Smooth muscle cell (in vitro differentiated cells): ENCODE results near the gene SLC9A8. TPM values are rescaled to one million over a fixed set of nuclear protein-coding genes. Genes with fewer than 3 reads are reported as not detected.

Experiments used
- DNase-seq: peaks from one replicate; lab custom pipeline; 2025; ENCODE audit not compliant: unreplicated experiment; lab: John Stamatoyannopoulos, UW
- H2AFZ ChIP-seq: fragments of 200-600 bp; sonication (generic); 2 replicates; pipeline ENCODE4 v1.6.0; 2016; ENCODE audit warnings: antibody characterized with exemption, low read depth, mild to moderate bottlenecking
- H3F3A ChIP-seq: fragments of 200-600 bp; sonication (generic); 2 replicates; pipeline ENCODE4 v1.6.0; 2017; ENCODE audit warnings: antibody characterized with exemption, low read depth
- H3K27ac ChIP-seq: fragments of 200-600 bp; sonication (generic); 2 replicates; pipeline ENCODE4 v1.5.1; 2016; ENCODE audit warnings: low read depth, mild to moderate bottlenecking
- H3K27me3 ChIP-seq: fragments of 200-600 bp; sonication (generic); 2 replicates; pipeline ENCODE4 v1.6.1; 2016; ENCODE audit warnings: low read depth, mild to moderate bottlenecking
- H3K36me3 ChIP-seq: fragments of 200-600 bp; sonication (generic); 2 replicates; pipeline ENCODE4 v1.5.1; 2016; ENCODE audit warnings: low read depth
- H3K4me1 ChIP-seq: fragments of 200-600 bp; sonication (generic); 2 replicates; pipeline ENCODE4 v1.5.1; 2016; ENCODE audit warnings: low read depth
- H3K4me2 ChIP-seq: fragments of 200-600 bp; sonication (generic); 2 replicates; pipeline ENCODE4 v1.6.0; 2016; ENCODE audit warnings: mild to moderate bottlenecking
- H3K4me3 ChIP-seq: fragments of 200-600 bp; sonication (generic); 2 replicates; pipeline ENCODE4 v1.5.1; 2016; ENCODE audit warnings: mild to moderate bottlenecking
- H3K79me2 ChIP-seq: fragments of 200-600 bp; sonication (generic); 2 replicates; pipeline ENCODE4 v1.6.0; 2016; ENCODE audit warnings: low read depth, mild to moderate bottlenecking
- H3K9ac ChIP-seq: fragments of 200-600 bp; sonication (generic); 2 replicates; pipeline ENCODE4 v1.6.0; 2016; ENCODE audit warnings: low read depth
- H3K9me3 ChIP-seq: fragments of 200-600 bp; sonication (generic); replicated peaks from 2 replicates; pipeline ENCODE4 v1.5.1; 2016; ENCODE audit warnings: low read depth
- H4K20me1 ChIP-seq: fragments of 200-600 bp; sonication (generic); 2 replicates; pipeline ENCODE4 v1.6.0; 2016; ENCODE audit warnings: low read depth
- CTCF ChIP-seq: fragments of 200-600 bp; sonication (generic); IDR thresholded peaks from 2 replicates; pipeline ENCODE4 v1.5.1; 2017; ENCODE audit warnings: borderline replicate concordance, mild to moderate bottlenecking, antibody characterized with exemption; ENCODE audit not compliant: insufficient read depth, poor library complexity, severe bottlenecking
- WGBS: methylation state at CpG from one replicate; pipeline ENCODE4 v1.1.7; 2016; ENCODE audit warnings: low lambda C conversion rate; 5-methylcytosine and 5-hydroxymethylcytosine counted together
- polyA plus RNA-seq: library from polyadenylated mRNA; unstranded; fragments of >200 nt; fragmentation: Nextera tagmentation; extraction: Ambion mirVana; gene quantifications from 2 replicates; pipeline ENCODE4 v1.2.1, GENCODE V29; 2016
- total RNA-seq: library from RNA; depleted of rRNA; stranded (reverse); fragments of >200 nt; gene quantifications from 2 replicates; pipeline ENCODE4 v1.2.3, GENCODE V29; 2014

The SLC9A8 gene
- total and polyA plus RNA-seq, 2 experiments from 2014 or later, result 2.2 to 4.5 TPM

DNA sequence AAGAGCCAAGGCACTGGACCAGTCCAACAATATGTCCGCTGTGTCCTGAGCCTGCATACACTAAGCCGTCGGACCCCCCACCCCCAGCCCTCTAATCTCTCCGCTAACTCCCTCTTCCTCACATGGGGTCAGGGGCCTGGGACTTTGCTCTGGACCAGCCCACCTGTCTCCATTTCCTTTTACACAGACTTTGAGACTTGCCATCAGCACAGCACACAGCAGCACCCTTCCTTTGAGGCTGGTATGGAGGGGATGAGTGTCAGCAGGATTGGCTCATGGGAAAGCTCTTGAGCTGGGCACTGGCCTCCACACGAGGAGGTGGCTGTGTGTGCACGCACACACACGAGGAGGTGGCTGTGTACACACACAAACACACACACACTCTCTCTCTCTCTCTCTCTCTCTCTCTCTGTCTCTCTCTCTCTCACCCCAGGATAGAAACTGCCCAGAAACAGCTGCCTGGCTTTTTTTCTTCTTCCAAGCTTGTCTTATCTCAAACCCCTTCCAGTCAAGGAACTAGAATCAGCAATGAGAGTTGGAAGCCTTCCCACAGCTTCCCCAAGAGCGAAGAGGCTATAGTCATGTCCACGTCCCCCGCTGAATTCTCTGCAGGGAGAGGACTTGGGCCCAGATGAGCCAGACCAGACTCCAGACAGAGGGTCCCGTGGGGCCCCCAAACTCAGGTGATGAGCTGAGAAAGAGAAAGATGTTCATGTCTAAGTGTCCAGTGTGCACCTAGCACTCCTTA lies 18.6 kb downstream of the SLC9A8 start:
- DNase-seq, result no peak

DNA sequence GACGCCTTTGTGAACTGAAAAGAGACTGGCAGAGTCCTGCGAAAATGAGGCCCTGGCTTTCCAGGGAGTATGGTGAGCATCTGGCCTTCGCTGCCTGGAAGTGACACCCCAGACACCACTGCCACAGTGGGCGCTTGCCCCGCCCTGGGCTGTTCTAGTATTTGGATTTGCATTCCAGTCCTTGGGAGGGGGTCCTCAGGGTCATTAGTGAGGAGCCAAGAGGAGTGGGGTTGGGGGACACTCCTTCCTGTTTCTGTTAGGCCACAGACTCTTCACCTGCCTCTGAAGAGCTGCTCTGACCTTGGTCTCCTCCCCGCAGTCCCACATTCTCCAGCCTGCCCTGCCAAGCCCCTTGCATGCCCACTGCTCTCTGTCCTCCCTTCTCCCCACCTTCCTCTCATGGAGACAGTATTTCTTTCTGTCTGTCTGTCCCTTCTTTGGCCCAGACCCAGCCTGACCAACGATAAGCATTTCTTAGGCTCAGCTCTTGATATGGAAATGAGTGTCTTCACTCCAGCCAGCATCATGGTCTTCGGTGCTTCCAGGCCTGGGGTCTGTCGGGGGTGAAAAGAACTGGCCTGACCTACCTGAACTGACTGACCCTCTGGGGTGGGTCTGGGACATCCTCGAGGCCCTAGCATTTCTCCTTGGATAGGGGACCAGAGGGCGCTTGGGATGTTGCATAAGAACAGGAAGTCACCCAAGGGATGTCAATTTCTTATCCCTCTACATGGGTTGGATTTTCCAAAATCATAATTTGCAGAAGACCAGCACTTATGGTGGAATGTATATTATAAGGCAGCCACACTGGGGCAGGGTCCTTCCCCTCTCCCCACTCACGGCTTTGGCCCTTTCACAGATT lies 19.4 kb downstream of the SLC9A8 start:
- no peak for DNase-seq
- no peaks in the 10 kb centered on the region for H3F3A ChIP-seq
- H3K9ac ChIP-seq, result no peak overlapping the region
- WGBS, result 89% methylated on average over 12 of the region's 12 CpGs
- no peak overlapping the region for H2AFZ ChIP-seq
- H3K79me2 ChIP-seq, result no peaks in the 10 kb centered on the region
- TF ChIP-seq CTCF, result no peak
- no peak overlapping the region for H3K4me2 ChIP-seq
- H3K27ac ChIP-seq, result no peak overlapping the region
- peaks cover 19% of the 10 kb centered on the region for H3K4me1 ChIP-seq
- H3K4me3 ChIP-seq, result no peak overlapping the region
- H3K9me3 ChIP-seq, result no peaks in the 10 kb centered on the region
- no peaks in the 10 kb centered on the region for H4K20me1 ChIP-seq
- H3K36me3 ChIP-seq, result no peaks in the 10 kb centered on the region
- no peaks in the 10 kb centered on the region for H3K27me3 ChIP-seq

More for the DNA sequence above, 18.6 kb downstream of the SLC9A8 start:
- no peak for TF ChIP-seq CTCF
- 81% methylated on average over 11 of the region's 11 CpGs for WGBS
- Histone ChIP-seq H3K9me3 (no peaks in the 10 kb centered on the region), H3K27me3 (no peaks in the 10 kb centered on the region), H3K79me2 (no peaks in the 10 kb centered on the region), H3K36me3 (no peaks in the 10 kb centered on the region), H2AFZ (no peak overlapping the region), H3K4me2 (no peak overlapping the region), H3K4me1 (peaks cover 19% of the 10 kb centered on the region), H3K27ac (no peak overlapping the region), H3F3A (no peaks in the 10 kb centered on the region), H3K9ac (no peak overlapping the region), H4K20me1 (no peaks in the 10 kb centered on the region), H3K4me3 (no peak overlapping the region)

- H3K4me3 ChIP-seq, result no peak overlapping the region
- no peak overlapping the region for H3K27ac ChIP-seq
- no peaks in the 10 kb centered on the region for H3K27me3 ChIP-seq
- no peak for DNase-seq
- no peak overlapping the region for H3K4me2 ChIP-seq
- H3K9me3 ChIP-seq, result no peaks in the 10 kb centered on the region
- no peak overlapping the region for H2AFZ ChIP-seq
- H3K79me2 ChIP-seq, result no peaks in the 10 kb centered on the region
- no peak overlapping the region for H3K9ac ChIP-seq
- TF ChIP-seq CTCF, result no peak
- WGBS, result 89% methylated on average over 13 of the region's 13 CpGs
- peaks cover 19% of the 10 kb centered on the region for H3K4me1 ChIP-seq
- H3F3A ChIP-seq, result no peaks in the 10 kb centered on the region
- no peaks in the 10 kb centered on the region for H3K36me3 ChIP-seq
- no peaks in the 10 kb centered on the region for H4K20me1 ChIP-seq
Measured at GRCh38 chr20:49832632-49833327, 20.2 kb downstream of the SLC9A8 start.
